HG02798 (cell line): Measurements from ENCODE around the gene TFCP2L1.

Source experiments
- ATAC-seq: cut with Tn5 transposase; IDR thresholded peaks from one replicate; pipeline ENCODE4 v1.9.1; 2021; ENCODE audit warnings: mild to moderate bottlenecking; ENCODE audit not compliant: unreplicated experiment, poor library complexity

The TFCP2L1 gene

DNA sequence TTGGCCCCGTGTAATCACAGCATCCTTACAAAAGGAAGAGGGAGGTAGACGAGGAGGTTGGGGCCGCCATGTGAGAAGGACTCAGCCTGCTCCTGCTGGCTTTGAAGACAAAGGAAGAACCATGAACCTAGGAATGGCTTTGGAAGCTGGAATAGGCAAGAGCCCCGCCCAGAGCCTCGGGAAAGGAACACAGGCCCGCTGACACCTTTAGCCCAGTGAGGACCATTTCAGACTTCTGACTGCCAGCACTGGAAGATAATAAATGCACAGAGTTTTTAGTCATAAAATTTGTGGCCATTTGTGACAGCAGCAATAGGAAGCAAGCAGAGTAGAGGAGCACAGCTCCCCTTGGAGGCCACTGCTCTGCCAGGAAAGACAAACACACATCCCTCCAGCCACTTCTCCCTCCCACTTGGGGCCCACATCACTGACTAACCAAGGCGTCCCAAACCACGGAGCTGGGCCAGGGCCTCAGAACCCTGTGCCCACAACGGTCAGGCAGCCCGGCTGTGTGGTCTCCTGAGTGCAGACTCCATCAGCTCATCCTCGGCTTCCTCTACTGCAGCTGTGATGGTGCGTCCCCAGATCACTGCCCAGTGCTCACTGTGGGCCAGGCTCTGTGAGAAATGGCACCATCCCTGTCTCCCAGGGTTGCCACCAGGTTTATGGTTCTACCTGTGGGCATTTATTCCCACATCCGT lies 39.7 kb downstream of the TFCP2L1 start:
- no peak for ATAC-seq

- no peak for ATAC-seq
Measured at GRCh38 chr2:121244616-121245015, 40.4 kb downstream of the TFCP2L1 start.

DNA sequence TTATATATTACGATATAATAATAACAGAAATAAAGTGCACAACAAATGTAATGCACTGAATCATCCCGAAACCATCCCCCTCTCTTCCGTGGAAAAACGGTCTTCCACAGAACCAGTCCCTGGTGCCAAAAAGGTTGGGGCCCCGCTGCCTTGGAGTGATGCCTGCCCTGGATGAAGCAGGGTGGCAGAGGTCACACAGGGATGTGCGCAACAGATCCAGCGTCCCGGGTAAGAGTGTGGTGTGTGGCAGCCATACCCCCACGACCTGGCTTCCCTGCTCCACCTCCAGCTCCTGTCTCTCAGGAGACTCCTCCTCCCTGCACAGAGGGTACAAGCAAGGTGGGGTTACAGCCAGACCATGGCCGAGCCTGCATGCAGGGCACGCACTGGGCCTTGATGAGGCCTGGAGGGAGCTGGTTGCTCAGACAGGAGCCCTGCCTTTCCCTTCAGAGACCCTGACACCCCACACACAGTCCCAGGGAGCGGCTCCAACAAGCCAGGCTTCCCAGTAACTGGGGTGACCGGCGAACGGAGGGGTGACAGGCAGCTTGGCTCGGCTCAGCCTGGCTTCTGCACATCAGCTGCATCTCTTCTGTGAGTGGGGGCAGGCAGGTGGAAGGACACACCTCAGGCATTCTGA lies 41.1 kb downstream of the TFCP2L1 start:
- no peak for ATAC-seq

DNA sequence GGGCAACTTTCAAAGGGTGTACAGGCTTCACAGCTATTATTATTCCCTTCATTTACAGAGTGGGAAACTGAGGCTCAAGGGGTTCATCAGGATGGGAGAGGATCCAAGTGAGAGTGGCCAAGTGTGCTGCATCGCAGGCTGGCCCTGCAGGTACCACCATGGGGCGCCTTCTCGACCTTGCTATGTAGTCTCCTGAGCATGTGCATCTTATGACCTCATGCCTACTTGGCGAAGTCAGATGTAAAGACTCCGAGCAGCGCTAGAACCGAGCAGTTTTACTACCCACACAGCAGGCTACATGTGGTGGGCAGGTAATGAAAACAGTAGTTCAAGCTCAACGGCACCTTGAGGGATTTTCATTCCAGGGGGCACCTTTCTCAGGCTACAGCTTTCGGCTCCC lies 42.0 kb downstream of the TFCP2L1 start:
- no peak for ATAC-seq

- no peak for ATAC-seq
Measured at GRCh38 chr2:121242175-121242875, 42.7 kb downstream of the TFCP2L1 start.

DNA sequence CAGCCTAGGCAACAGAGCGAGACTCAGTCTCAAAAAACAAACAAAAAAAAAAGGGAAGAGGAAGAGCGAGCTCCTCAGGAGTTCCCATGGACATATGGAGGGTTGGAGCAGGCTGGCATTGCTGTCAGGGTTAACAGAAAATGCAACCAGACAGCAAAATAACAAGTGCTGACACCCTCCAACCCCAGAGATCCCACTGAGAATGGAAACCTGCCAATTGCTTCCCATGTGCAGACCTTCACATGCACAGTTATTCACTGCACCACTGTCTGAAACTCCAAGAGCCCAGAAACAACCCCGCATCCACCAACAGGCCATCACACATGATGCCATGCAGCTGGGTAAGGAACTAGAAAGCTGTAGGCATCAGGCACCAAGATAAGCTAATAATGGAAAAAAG lies 43.5 kb downstream of the TFCP2L1 start:
- ATAC-seq = no peak

DNA sequence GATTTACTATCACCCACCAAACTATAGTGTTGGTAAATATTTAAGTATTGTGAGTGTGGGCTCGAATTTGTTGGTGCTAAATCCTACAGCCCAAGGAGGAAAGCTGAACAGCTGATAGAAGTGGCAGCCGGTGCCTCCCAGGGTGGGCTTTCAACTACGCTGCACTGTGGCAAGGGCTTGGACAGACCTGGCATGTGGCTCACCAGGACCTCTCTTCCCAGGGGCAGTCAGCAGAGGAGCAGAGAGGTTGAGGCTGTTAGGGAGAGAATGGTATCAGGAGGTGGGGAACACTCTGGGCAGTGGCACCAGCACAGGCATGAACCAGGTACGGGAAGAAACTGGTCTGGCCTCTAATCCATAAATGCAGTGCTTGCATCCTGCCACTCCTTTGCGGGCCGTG lies 44.6 kb downstream of the TFCP2L1 start:
- no peak for ATAC-seq

GRCh38 chr2:121239969-121240368 lies 45.0 kb downstream of the TFCP2L1 start:
- ATAC-seq = no peak

- ATAC-seq = no peak
Measured at GRCh38 chr2:121239471-121239870, 45.5 kb downstream of the TFCP2L1 start.

- no peak for ATAC-seq
Measured at GRCh38 chr2:121238828-121239227, 46.2 kb downstream of the TFCP2L1 start.

- ATAC-seq = no peak
Measured at GRCh38 chr2:121237980-121238665, 46.9 kb downstream of the TFCP2L1 start.

- no peak for ATAC-seq
Measured at GRCh38 chr2:121237336-121237979, 47.5 kb downstream of the TFCP2L1 start.

DNA sequence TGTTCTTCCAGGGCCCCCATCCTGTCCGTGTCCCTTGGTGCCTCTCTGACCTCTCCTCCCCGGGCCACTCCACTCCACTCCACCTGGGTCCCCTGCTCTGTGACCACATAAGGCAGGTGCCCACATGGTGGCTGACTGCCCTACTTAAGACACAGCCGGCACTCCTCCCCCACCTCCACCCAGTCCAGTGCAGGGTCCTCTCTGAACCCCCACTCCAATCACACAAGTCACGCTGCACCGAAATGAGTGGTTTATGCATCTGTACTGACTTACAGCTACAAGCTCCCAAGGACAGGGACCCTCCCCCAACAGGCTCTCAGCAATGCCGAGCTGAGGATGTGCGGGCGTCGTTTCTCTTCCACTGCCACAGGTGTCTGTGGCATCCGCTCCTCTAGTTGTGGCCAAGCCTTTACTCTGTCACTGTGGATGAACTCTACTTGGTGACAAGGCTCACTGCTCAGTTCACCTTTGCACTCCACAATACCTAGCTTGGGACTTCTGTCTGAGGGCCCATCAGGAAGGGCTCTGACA lies 48.3 kb downstream of the TFCP2L1 start:
- ATAC-seq = no peak

DNA sequence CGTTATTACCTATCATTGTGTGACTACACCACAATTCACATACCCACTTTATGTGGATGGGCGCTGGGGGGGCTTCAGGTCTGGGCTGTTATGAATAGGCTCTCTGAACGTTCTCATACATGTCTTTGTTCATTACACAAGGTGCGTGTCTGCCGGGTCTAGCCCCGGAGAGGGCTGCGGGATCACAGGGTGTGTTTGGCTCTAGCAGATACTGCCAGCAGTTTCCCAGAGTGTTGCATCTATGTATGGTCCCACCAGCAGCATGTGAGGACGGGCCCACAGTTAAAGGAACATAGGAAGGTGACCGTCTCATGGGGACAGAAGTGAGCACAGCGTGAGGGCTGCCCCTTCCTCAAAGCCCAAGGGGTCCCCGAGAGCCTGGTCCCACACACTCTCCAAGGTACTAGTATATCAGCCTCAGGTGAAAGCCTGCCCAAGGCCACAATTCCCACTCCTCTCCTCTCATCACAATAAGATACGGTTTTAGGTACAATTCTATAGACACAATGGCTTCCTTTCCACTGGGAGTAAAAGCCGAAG lies 48.8 kb downstream of the TFCP2L1 start:
- ATAC-seq = no peak

DNA sequence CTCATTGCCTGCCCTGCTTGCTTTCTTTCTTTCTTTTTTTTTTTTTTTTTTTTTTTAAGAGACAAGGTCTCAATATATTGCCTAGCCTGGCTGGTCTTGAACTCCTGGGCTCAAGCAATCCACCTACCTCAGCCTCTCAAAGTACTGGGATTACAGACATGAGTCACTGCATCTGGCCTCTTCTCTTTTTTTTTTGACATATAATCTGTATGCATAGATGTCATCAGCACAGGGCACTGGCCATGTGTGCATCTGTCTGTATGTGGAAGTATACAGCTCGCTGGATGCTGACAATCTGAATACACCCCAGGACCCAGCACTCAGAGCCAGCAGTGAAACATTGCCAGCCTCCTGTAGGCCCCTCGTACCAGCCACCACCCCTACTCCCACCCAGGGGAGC lies 49.5 kb downstream of the TFCP2L1 start:
- no peak for ATAC-seq

- no peak for ATAC-seq
Measured at GRCh38 chr2:121234791-121235190, 50.2 kb downstream of the TFCP2L1 start.

DNA sequence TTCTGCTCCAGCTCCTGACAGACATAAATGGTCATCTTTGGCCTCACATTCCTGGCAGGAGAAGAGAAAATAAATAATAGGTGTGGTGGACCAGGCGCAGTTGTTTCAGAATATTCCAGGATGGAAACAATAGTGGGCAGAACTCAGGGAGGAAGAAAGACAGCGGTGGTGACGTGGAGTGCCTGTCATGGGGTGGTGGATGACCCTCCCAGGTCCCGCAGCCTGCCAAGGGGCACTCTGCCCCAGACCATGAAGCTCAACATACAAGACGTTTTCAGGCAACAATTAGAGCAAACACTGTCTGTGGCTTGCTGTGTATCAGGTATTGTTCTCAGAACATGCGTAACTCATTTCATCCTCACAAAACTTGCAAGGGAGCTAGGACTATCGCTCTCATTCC lies 50.9 kb downstream of the TFCP2L1 start:
- ATAC-seq = no peak

DNA sequence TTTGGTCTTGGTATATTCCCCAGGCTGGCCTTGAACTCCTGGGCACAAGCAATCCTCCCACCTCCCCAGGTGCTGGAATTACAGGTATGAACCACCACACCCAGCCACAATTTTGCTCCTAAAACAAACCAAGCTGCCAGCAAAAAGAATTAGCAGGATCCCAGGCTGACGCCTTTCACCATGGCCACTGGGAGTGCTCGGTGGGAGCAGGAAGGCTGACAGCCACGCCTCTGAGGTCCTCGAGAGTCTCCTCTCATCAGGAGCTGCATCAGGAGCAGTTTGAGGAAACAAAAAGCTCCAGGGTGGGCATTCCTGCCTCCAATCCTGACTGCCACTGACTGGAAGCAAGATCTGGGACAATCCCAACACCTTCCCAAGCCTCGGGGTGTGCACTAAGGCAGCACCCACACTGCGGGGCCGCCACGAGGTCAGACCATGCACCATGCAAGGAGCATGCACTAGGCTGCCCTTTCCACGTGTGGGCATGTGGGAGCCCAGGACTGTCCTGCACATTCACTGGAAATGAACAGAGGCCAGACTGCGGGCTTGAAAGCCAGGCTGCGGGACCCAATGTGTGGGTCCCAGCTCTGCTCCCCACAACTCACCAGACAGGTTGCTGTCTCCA lies 51.4 kb downstream of the TFCP2L1 start:
- no peak for ATAC-seq

DNA sequence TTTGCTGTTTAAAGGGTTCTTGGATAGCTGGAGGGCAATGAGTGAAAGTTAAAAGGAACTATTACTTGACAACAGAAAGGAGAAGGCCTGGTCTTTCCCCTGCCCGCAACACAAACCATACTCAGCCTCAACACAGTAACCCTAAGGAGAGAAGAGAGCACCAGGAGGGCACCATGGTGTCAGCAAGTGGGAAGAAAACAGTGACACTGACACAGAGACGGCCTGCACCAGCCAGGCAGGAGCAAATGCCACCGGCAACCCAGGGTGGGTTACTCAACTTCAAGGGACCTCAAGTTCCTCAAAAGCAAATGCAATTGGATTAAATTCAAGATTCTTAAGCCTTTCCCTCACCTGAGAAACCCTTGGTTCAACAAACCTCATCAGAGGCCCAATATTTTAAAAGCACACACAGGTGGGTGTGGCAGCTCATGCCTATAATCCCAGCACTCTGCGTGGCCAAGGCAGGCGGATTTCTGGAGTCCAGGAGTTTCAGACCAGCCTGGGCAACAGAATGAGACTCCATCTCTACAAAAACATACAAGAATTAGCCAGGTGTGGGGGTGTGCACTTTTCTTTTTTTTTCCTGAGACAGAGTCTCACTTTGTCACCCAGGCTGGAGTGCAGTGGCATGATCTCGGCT lies 52.3 kb downstream of the TFCP2L1 start:
- ATAC-seq = no peak
